K562 (cell line): Measurements from ENCODE around the gene TALDO1. TPM values are rescaled to one million over a fixed set of nuclear protein-coding genes. Genes with fewer than 3 reads are reported as not detected.

ENCODE experiments used
- ATAC-seq: fragments of 200-7000 bp; cut with Tn5 transposase; 3 replicates; pipeline ENCODE4 v1.9.1; 2020; ENCODE audit warnings: moderate library complexity
- BruUV-seq: library from RNA; stranded (reverse); fragments of 400-500 nt; replicated peaks from 2 replicates; lab custom pipeline; 2021; lab: Mats Ljungman, UMichigan
- CTCF ChIA-PET: fragments of 300-600 bp; formaldehyde crosslinking; extraction: SDS; loops from one replicate; lab custom pipeline; 2021; ENCODE audit warnings: low intra/inter-chr PET ratio; lab: Yijun Ruan, JAX
- POLR2A ChIA-PET: fragments of 300-600, 350-650 bp; sonication (Branson Sonifier 250); formaldehyde crosslinking; extraction: SDS; loops from one replicate; lab custom pipeline; 2021; ENCODE audit warnings: antibody characterized with exemption, inconsistent platforms; lab: Yijun Ruan, JAX
- DNase-seq, 4 experiments: peaks; one replicate each; pipeline versions ENCODE4 v3.0.0 to v3.0.0-alpha.2; 2011 to 2018; ENCODE audit warnings: low spot score in 3 of 4, mixed read lengths in 3 of 4; ENCODE audit errors: extremely low read depth in 1 of 4
- FAIRE-seq: peaks from 2 replicates; lab custom pipeline; 2011; peaks lifted over from hg19 to GRCh38; lab: Jason Lieb, UNC
- H2AFZ ChIP-seq: 2 replicates; pipeline ENCODE4 v1.6.0; 2011; ENCODE audit warnings: low read depth, low read length, control low read depth, inconsistent platforms
- H3K27ac ChIP-seq: fragments of 200-600 bp; 3 replicates; pipeline ENCODE4 v1.8.0; 2011; ENCODE audit warnings: low read depth, mild to moderate bottlenecking, control low read depth, inconsistent platforms, low read length, moderate library complexity, mixed read lengths; ENCODE audit errors: extremely low read depth
- H3K27me3 ChIP-seq, 2 experiments: fragments of 300-600 bp in 1 of 2; 2 replicates in 1 of 2; 3 replicates in 1 of 2; pipeline versions ENCODE4 v1.6.0 to v1.8.0; 2011; ENCODE audit warnings: inconsistent platforms in 2 of 2, low read length in 2 of 2, mild to moderate bottlenecking in 1 of 2, mixed read lengths in 1 of 2, moderate library complexity in 1 of 2; ENCODE audit not compliant: control insufficient read depth in 2 of 2, insufficient read depth in 2 of 2
- H3K36me3 ChIP-seq: fragments of 300-600 bp; 3 replicates; pipeline ENCODE4 v1.8.0; 2011; ENCODE audit warnings: mild to moderate bottlenecking, low read length, inconsistent platforms; ENCODE audit not compliant: control insufficient read depth, insufficient read depth
- H3K4me1 ChIP-seq, 2 experiments: fragments of 200-600 bp in 1 of 2; replicated peaks in 1 of 2; 2 replicates in 1 of 2; 3 replicates in 1 of 2; pipeline versions ENCODE4 v1.5.1 to v1.8.0; 2011; ENCODE audit warnings: inconsistent platforms in 2 of 2, low read length in 2 of 2, mild to moderate bottlenecking in 1 of 2, mixed read lengths in 1 of 2, moderate library complexity in 1 of 2; ENCODE audit not compliant: control insufficient read depth in 2 of 2, insufficient read depth in 2 of 2
- H3K4me2 ChIP-seq: 2 replicates; pipeline ENCODE4 v1.6.1; 2011; ENCODE audit warnings: low read length, control low read depth, inconsistent platforms, mixed read lengths; ENCODE audit not compliant: insufficient read depth
- H3K4me3 ChIP-seq: fragments of 200-600 bp; sonication (generic), shearing (Covaris generic); 2 replicates; pipeline ENCODE4 v1.5.1; 2016; ENCODE audit warnings: control low read depth, inconsistent platforms
- H3K79me2 ChIP-seq: fragments of 200-600 bp; 3 replicates; pipeline ENCODE4 v1.8.0; 2011; ENCODE audit warnings: low read length, inconsistent platforms; ENCODE audit not compliant: control insufficient read depth, insufficient read depth
- H3K9ac ChIP-seq, 2 experiments: 2 replicates each; pipeline versions ENCODE4 v1.6.0 to v1.6.1; 2011; ENCODE audit warnings: low read depth in 2 of 2, low read length in 2 of 2, control low read depth in 1 of 2, inconsistent platforms in 1 of 2, mild to moderate bottlenecking in 1 of 2, mixed read lengths in 1 of 2; ENCODE audit not compliant: insufficient read depth in 1 of 2
- H3K9me1 ChIP-seq: one replicate; pipeline ENCODE4 v1.6.0; 2011; ENCODE audit warnings: inconsistent platforms, mild to moderate bottlenecking, low read length, moderate library complexity; ENCODE audit not compliant: control insufficient read depth, insufficient read depth
- H3K9me3 ChIP-seq: replicated peaks from 2 replicates; pipeline ENCODE4 v1.5.1; 2011; ENCODE audit warnings: low read depth, low read length, inconsistent platforms; ENCODE audit not compliant: control insufficient read depth, insufficient read depth
- H4K20me1 ChIP-seq: replicated peaks from 2 replicates; pipeline ENCODE4 v1.6.1; 2011; ENCODE audit warnings: low read length, inconsistent platforms, mixed read lengths; ENCODE audit not compliant: control insufficient read depth, insufficient read depth
- CBFA2T2 ChIP-seq: fragments of 450-650 bp; conservative IDR thresholded peaks from 2 replicates; pipeline ENCODE4 v1.6.1; 2017; ENCODE audit warnings: mild to moderate bottlenecking
- EGR1 ChIP-seq: fragments of 450-650 bp; conservative IDR thresholded peaks from 2 replicates; pipeline ENCODE4 v1.6.1; 2017; ENCODE audit warnings: mild to moderate bottlenecking
- FOSL1 ChIP-seq: fragments of 200-800 bp; sonication (Bioruptor generic); conservative IDR thresholded peaks from 2 replicates; pipeline ENCODE4 v1.6.1; 2016; ENCODE audit warnings: missing genetic modification characterization, missing compliant biosample characterization
- HMGN3 ChIP-seq: IDR thresholded peaks from 2 replicates; pipeline ENCODE4 v1.6.1; 2011; ENCODE audit warnings: borderline replicate concordance, low read depth, mild to moderate bottlenecking, mixed read lengths, low read length; ENCODE audit not compliant: insufficient read length; ENCODE audit errors: extremely low read depth
- JUND ChIP-seq, 2 experiments: IDR thresholded peaks; 2 replicates in 1 of 2; 3 replicates in 1 of 2; pipeline ENCODE4 v1.6.1; 2011; ENCODE audit warnings: borderline replicate concordance in 2 of 2, low read depth in 2 of 2, low read length in 2 of 2, improper control_type of control experiment in 1 of 2, missing biosample characterization in 1 of 2, missing genetic modification characterization in 1 of 2, missing genetic modification reagents in 1 of 2
- KDM2B ChIP-seq: fragments of 250-450 bp; sonication (Bioruptor Pico); IDR thresholded peaks from 2 replicates; pipeline ENCODE4 v1.8.0; 2021; ENCODE audit warnings: mild to moderate bottlenecking, moderate library complexity
- MAFK ChIP-seq: IDR thresholded peaks from 2 replicates; pipeline ENCODE4 v1.6.1; 2011; ENCODE audit warnings: low read length, improper control_type of control experiment
- MTA2 ChIP-seq: fragments of 450-650 bp; IDR thresholded peaks from 2 replicates; pipeline ENCODE4 v1.6.1; 2016; ENCODE audit warnings: low read depth
- NCOA2 ChIP-seq, 2 experiments: fragments of 450-650 bp; IDR thresholded peaks; 2 replicates each; pipeline ENCODE4 v1.6.1; 2018; ENCODE audit warnings: mild to moderate bottlenecking in 2 of 2, moderate library complexity in 1 of 2; ENCODE audit not compliant: partially characterized antibody in 2 of 2
- NR4A1 ChIP-seq, 2 experiments: fragments of 250-450 bp in 1 of 2; fragments of 450-650 bp in 1 of 2; sonication (Bioruptor Pico) in 1 of 2; IDR thresholded peaks; 2 replicates each; pipeline versions ENCODE4 v1.4.0 to v1.6.1; 2016 to 2020; ENCODE audit warnings: mild to moderate bottlenecking in 2 of 2, missing compliant biosample characterization in 1 of 2, missing genetic modification characterization in 1 of 2, moderate library complexity in 1 of 2
- RB1 ChIP-seq: fragments of 450-650 bp; IDR thresholded peaks from 2 replicates; pipeline ENCODE4 v1.6.1; 2017; ENCODE audit warnings: low read depth, mild to moderate bottlenecking
- RBM25 ChIP-seq: fragments of 200-400 bp; formaldehyde crosslinking; IDR thresholded peaks from 2 replicates; pipeline ENCODE4 v1.6.1; 2018; ENCODE audit warnings: low read length, low read depth, moderate library complexity; ENCODE audit not compliant: severe bottlenecking
- RUNX1 ChIP-seq: sonication (generic); IDR thresholded peaks from 2 replicates; pipeline ENCODE4 v1.6.1; 2016; ENCODE audit warnings: antibody characterized with exemption, low read depth
- SMARCA5 ChIP-seq: fragments of 450-650 bp; IDR thresholded peaks from 2 replicates; pipeline ENCODE4 v1.6.1; 2016
- ZFX ChIP-seq: sonication (generic); formaldehyde crosslinking; IDR thresholded peaks from 2 replicates; pipeline ENCODE4 v1.8.0; 2022; ENCODE audit warnings: mild to moderate bottlenecking, missing genetic modification reagents, moderate library complexity
- ZNF431 ChIP-seq: sonication (generic); formaldehyde crosslinking; IDR thresholded peaks from 2 replicates; pipeline ENCODE4 v1.8.0; 2022; ENCODE audit warnings: mild to moderate bottlenecking, missing genetic modification reagents
- ZNF780A ChIP-seq: fragments of 250-450 bp; sonication (Bioruptor Pico); IDR thresholded peaks from 2 replicates; pipeline ENCODE4 v1.5.0; 2021; ENCODE audit warnings: mild to moderate bottlenecking
- WGBS: fragments of 100-300 bp; shearing (Covaris generic); methylation state at CpG from one replicate; pipeline ENCODE4 v1.1.6; 2016; ENCODE audit warnings: low coverage, mixed read lengths; ENCODE audit not compliant: insufficient coverage; ENCODE audit errors: missing lambda C conversion rate; 5-methylcytosine and 5-hydroxymethylcytosine counted together
- in situ Hi-C: fragments of 300-500 bp; cut with MboI; formaldehyde crosslinking; loops from 4 replicates; pipeline ENCODE4 v1.15.0; 2018; ENCODE audit warnings: inconsistent platforms, mixed read lengths
- intact Hi-C: fragments of 100-400 bp; cut with micrococcal nuclease; formaldehyde crosslinking; loops from 2 replicates; pipeline ENCODE4 v1.14.2; 2022
- polyA plus RNA-seq, 8 experiments: library from polyadenylated mRNA; depleted of rRNA in 4 of 8; stranded (reverse) in 5 of 8; unstranded in 3 of 8; fragments of >200 nt; fragmentation: Nextera tagmentation in 2 of 8; fragmentation: Illumina TruSeq in 1 of 8; extraction: Ambion mirVana in 2 of 8; extraction: Trizol in 1 of 8; gene quantifications; 2 replicates each; pipeline versions ENCODE4 v1.2.1 to v1.2.3, GENCODE V29; 2011 to 2014; ENCODE audit warnings: inconsistent platforms in 1 of 8, missing spikeins in 1 of 8
- total RNA-seq, 7 experiments: library from RNA; depleted of rRNA in 6 of 7; stranded (reverse); fragments of >200 nt in 6 of 7; fragmentation: Illumina TruSeq in 2 of 7; extraction: Trizol in 2 of 7; gene quantifications; 2 replicates each; pipeline versions ENCODE4 v1.2.1 to v1.2.3, GENCODE V29; 2011 to 2021; ENCODE audit warnings: low replicate concordance in 1 of 7
- TF ChIP-seq, protein P1 (sequence below): fragments of 200-800 bp; sonication (Bioruptor generic); IDR thresholded peaks from 2 replicates; pipeline ENCODE4 v1.6.1; 2017; ENCODE audit warnings: missing genetic modification characterization, missing compliant biosample characterization

TALDO1 gene
- total and polyA plus RNA-seq, 9 of the 15 experiments (the other 6 are each of a cell fraction or from before 2014, with no cell fraction given): 260 to 541 (median 441) TPM

DNA sequence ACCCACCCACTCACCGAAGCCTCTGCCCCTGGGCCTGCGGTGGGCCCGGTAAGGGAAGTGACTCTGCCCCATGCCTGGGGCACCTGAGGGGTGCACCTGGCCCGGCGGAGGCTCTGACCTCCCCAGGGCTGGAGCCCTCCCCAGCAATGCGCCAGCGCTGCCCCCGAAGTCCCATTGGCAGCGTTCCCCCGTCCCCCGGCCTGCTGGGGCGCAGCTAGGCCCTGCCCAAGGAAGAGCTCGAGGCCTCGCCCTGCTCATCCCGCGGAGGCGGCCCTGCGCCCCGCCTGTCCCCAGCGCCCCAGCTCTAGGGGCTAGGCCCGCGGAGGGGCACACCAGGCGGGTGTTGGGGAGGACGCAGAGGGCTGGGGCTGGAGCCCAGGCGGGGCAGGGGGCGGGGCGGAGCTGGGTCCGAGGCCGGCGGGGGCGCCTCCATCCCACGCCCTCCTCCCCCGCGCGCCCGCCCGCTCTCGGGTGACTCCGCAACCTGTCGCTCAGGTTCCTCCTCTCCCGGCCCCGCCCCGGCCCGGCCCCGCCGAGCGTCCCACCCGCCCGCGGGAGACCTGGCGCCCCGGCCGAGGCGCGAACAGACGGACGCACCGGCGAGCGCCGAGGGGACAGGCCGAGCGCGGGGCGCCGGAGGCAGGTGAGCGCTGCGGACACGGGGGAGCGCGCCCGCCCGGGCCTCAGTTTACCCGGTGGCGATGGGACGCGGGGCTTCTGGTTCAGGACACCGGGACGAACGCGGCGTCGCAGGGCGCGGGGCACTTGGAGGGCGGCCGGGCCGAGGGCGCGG lies 41.4 kb upstream of the TALDO1 start, which contains the start of gene EPS8L2 (continued):
- TF ChIP-seq, protein P1, sequence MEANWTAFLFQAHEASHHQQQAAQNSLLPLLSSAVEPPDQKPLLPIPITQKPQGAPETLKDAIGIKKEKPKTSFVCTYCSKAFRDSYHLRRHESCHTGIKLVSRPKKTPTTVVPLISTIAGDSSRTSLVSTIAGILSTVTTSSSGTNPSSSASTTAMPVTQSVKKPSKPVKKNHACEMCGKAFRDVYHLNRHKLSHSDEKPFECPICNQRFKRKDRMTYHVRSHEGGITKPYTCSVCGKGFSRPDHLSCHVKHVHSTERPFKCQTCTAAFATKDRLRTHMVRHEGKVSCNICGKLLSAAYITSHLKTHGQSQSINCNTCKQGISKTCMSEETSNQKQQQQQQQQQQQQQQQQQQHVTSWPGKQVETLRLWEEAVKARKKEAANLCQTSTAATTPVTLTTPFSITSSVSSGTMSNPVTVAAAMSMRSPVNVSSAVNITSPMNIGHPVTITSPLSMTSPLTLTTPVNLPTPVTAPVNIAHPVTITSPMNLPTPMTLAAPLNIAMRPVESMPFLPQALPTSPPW (CRISPR knock-in tag): peak; percentile 67
- no peak for TF ChIP-seq MTA2
- peak; percentile 66 for TF ChIP-seq EGR1
- no peak for TF ChIP-seq NR4A1 (CRISPR knock-in tag; IDR thresholded peaks at IDR 0.05)
- TF ChIP-seq NR4A1 (tag; IDR thresholded peaks at IDR 0.05): no peak
- no peak for TF ChIP-seq SMARCA5
- no peak for TF ChIP-seq MAFK
- TF ChIP-seq, all 486 proteins: peak for 11

- 18% methylated on average over 18 of the region's 22 CpGs for WGBS
- Histone ChIP-seq H4K20me1 (no peaks in the 10 kb centered on the region), H3K4me3 (peak overlapping the region; percentile 39), H3K4me1 (peaks cover 6 to 84% of the 10 kb centered on the region in 2 experiments), H3K36me3 (peaks cover 9% of the 10 kb centered on the region; the same call in 1 of the 3 replicates), H3K79me2 (no peaks in the 10 kb centered on the region), H2AFZ (peak overlapping the region; percentile 77), H3K9me3 (no peaks in the 10 kb centered on the region), H3K9ac (peak overlapping the region; percentile 30 to 87; a peak in 3 of 4 replicates), H3K9me1 (no peaks in the 10 kb centered on the region), H3K27me3 (no peaks in the 10 kb centered on the region), H3K27ac (no peak overlapping the region), H3K4me2 (peak overlapping the region; percentile 58)
- FAIRE-seq: no peak
- in situ Hi-C loops: no loop called here
- POLR2A ChIA-PET: interaction anchor here (0.6 kb wide), 1 partner anchor 40 kb away, joined by 4 read pairs; no protein-coding TSS in a partner anchor
- BruUV-seq: no TSS peak
- peak; percentile 14; the same call in 2 of the 3 replicates for ATAC-seq
- CTCF ChIA-PET: no interaction called here
- intact Hi-C loops: no loop called here
- DNase-seq: peak in 2 of 4 experiments; percentile 52 to 53
- TF ChIP-seq NCOA2 (IDR thresholded peaks at IDR 0.05; ENCODE audit: partially characterized antibody in 2 of 2) (no peak), CBFA2T2 (no peak), ZNF780A (CRISPR knock-in tag) (no peak), KDM2B (CRISPR knock-in tag) (no peak), FOSL1 (peak; percentile 63), HMGN3 (peak; percentile 12), RUNX1 (no peak), ZFX (CRISPR knock-in tag) (peak; percentile 37; the same call in 1 of the 2 replicates), ZNF431 (CRISPR knock-in tag) (no peak), JUND (IDR thresholded peaks at IDR 0.05; ENCODE audit: borderline replicate concordance, low read depth, low read length) (0 out of 2 replicates have a peak, but pooled peaks have one; percentile 37), JUND (tag; IDR thresholded peaks at IDR 0.05; ENCODE audit: borderline replicate concordance, low read depth, low read length) (no peak), RBM25 (no peak), RB1 (no peak)
Observed at GRCh38 chr11:706439-706956, 40.8 kb upstream of the TALDO1 start.
